NT2/D1 (cell line): Measurements from ENCODE around the gene RBM44.

Experiments
- SUZ12 ChIP-seq: IDR thresholded peaks from 2 replicates; pipeline ENCODE4 v1.6.1; 2011; ENCODE audit not compliant: insufficient read length, insufficient read depth; ENCODE audit errors: extremely low read depth
- YY1 ChIP-seq: IDR thresholded peaks from 2 replicates; pipeline ENCODE4 v1.6.1; 2011; ENCODE audit not compliant: insufficient read length, insufficient read depth
- ZNF274 ChIP-seq: IDR thresholded peaks from 2 replicates; pipeline ENCODE4 v1.6.1; 2011; ENCODE audit warnings: mild to moderate bottlenecking, low read depth, low read length

GRCh38 chr2:237820421-237820820 is 21.8 kb downstream of the RBM44 start:
- TF ChIP-seq YY1 (no peak), ZNF274 (no peak), SUZ12 (no peak)
